MM.1S (cell line): ENCODE results near the gene PIEZO2.

ENCODE experiments used
- DNase-seq: peaks from one replicate; pipeline ENCODE4 v3.0.0-alpha.2; 2015
- H2AFZ ChIP-seq: fragments of 300-600 bp; sonication (generic); 2 replicates; pipeline ENCODE4 v1.6.0; 2016; ENCODE audit warnings: antibody characterized with exemption, low read length
- H3F3A ChIP-seq: fragments of 300-600 bp; sonication (generic); 2 replicates; pipeline ENCODE4 v1.6.1; 2016; ENCODE audit warnings: mild to moderate bottlenecking, antibody characterized with exemption, low read length, moderate library complexity, mixed read lengths; ENCODE audit not compliant: insufficient read depth
- H3K27ac ChIP-seq: fragments of 300-600 bp; sonication (generic); 2 replicates; pipeline ENCODE4 v1.5.1; 2016; ENCODE audit warnings: mild to moderate bottlenecking, low read length
- H3K27me3 ChIP-seq: fragments of 300-600 bp; sonication (generic); replicated peaks from 2 replicates; pipeline ENCODE4 v1.6.0; 2016; ENCODE audit warnings: low read length; ENCODE audit not compliant: insufficient read depth
- H3K36me3 ChIP-seq: fragments of 300-600 bp; sonication (generic); replicated peaks from 2 replicates; pipeline ENCODE4 v1.6.1; 2016; ENCODE audit warnings: mild to moderate bottlenecking, low read length, mixed read lengths; ENCODE audit not compliant: insufficient read depth
- H3K4me1 ChIP-seq: fragments of 300-600 bp; sonication (generic); 2 replicates; pipeline ENCODE4 v1.6.1; 2016; ENCODE audit warnings: low read length, mixed read lengths
- H3K4me2 ChIP-seq: fragments of 300-600 bp; sonication (generic); 2 replicates; pipeline ENCODE4 v1.6.0; 2016; ENCODE audit warnings: low read depth, low read length
- H3K4me3 ChIP-seq: fragments of 300-600 bp; sonication (generic); 2 replicates; pipeline ENCODE4 v1.5.1; 2016; ENCODE audit warnings: low read length, mixed read lengths
- H3K79me2 ChIP-seq: fragments of 300-600 bp; sonication (generic); 2 replicates; pipeline ENCODE4 v1.6.1; 2016; ENCODE audit warnings: mixed run types, low read length, mixed read lengths
- H3K9ac ChIP-seq: fragments of 300-600 bp; sonication (generic); 2 replicates; pipeline ENCODE4 v1.6.1; 2016; ENCODE audit warnings: low read length, mixed read lengths
- H3K9me2 ChIP-seq: fragments of 300-600 bp; sonication (generic); replicated peaks from 2 replicates; pipeline ENCODE4 v1.6.1; 2016; ENCODE audit warnings: mild to moderate bottlenecking, low read length, mixed read lengths; ENCODE audit not compliant: insufficient read depth
- H3K9me3 ChIP-seq: fragments of 300-600 bp; sonication (generic); replicated peaks from 2 replicates; pipeline ENCODE4 v1.6.1; 2016; ENCODE audit warnings: mild to moderate bottlenecking, low read length, mixed read lengths; ENCODE audit not compliant: insufficient read depth
- H4K20me1 ChIP-seq: fragments of 300-600 bp; sonication (generic); 2 replicates; pipeline ENCODE4 v1.6.1; 2016; ENCODE audit warnings: mild to moderate bottlenecking, low read length, moderate library complexity, mixed read lengths; ENCODE audit not compliant: insufficient read depth
- CTCF ChIP-seq: fragments of 300-600 bp; sonication (generic); IDR thresholded peaks from 2 replicates; pipeline ENCODE4 v1.5.1; 2016; ENCODE audit warnings: antibody characterized with exemption, low read length, mixed read lengths
- EZH2 ChIP-seq: fragments of 300-600 bp; sonication (generic); optimal IDR thresholded peaks from 2 replicates; pipeline ENCODE3; 2017; ENCODE audit warnings: low read depth, mild to moderate bottlenecking, antibody characterized with exemption, low read length, mixed read lengths
- EZH2phosphoT487 ChIP-seq: fragments of 300-600 bp; sonication (generic); IDR thresholded peaks from 2 replicates; pipeline ENCODE4 v1.6.1; 2018; ENCODE audit warnings: antibody characterized with exemption, low read length

The PIEZO2 gene

GRCh38 chr18:10713409-10713808 is 436.0 kb downstream of the PIEZO2 start:
- Histone ChIP-seq H4K20me1 (no peaks in the 10 kb centered on the region), H3K9me3 (no peaks in the 10 kb centered on the region), H2AFZ (no peak overlapping the region), H3F3A (no peaks in the 10 kb centered on the region), H3K4me2 (no peak overlapping the region), H3K27ac (no peak overlapping the region), H3K36me3 (no peaks in the 10 kb centered on the region), H3K9ac (no peak overlapping the region), H3K79me2 (no peaks in the 10 kb centered on the region), H3K27me3 (no peaks in the 10 kb centered on the region), H3K9me2 (no peaks in the 10 kb centered on the region), H3K4me3 (no peak overlapping the region), H3K4me1 (no peaks in the 10 kb centered on the region)
- no peak for DNase-seq
- TF ChIP-seq CTCF (no peak), EZH2 (no peak), EZH2phosphoT487 (no peak)

GRCh38 chr18:10707294-10707693 is 442.1 kb downstream of the PIEZO2 start:
- Histone ChIP-seq H3K4me3 (no peak overlapping the region), H3K27ac (no peak overlapping the region), H4K20me1 (no peaks in the 10 kb centered on the region), H3K79me2 (no peaks in the 10 kb centered on the region), H3K36me3 (no peaks in the 10 kb centered on the region), H3K4me1 (no peaks in the 10 kb centered on the region), H3K9ac (no peak overlapping the region), H3K9me2 (no peaks in the 10 kb centered on the region), H3K27me3 (no peaks in the 10 kb centered on the region), H2AFZ (no peak overlapping the region), H3F3A (no peaks in the 10 kb centered on the region), H3K9me3 (no peaks in the 10 kb centered on the region), H3K4me2 (no peak overlapping the region)
- DNase-seq, result no peak
- TF ChIP-seq EZH2 (no peak), EZH2phosphoT487 (no peak), CTCF (no peak)

- Histone ChIP-seq H3K27me3 (no peaks in the 10 kb centered on the region), H3K79me2 (no peaks in the 10 kb centered on the region), H3K4me1 (no peaks in the 10 kb centered on the region), H3F3A (no peaks in the 10 kb centered on the region), H2AFZ (no peak overlapping the region), H3K4me2 (no peak overlapping the region), H4K20me1 (no peaks in the 10 kb centered on the region), H3K9ac (no peak overlapping the region), H3K27ac (no peak overlapping the region), H3K36me3 (no peaks in the 10 kb centered on the region), H3K9me3 (no peaks in the 10 kb centered on the region), H3K9me2 (no peaks in the 10 kb centered on the region), H3K4me3 (no peak overlapping the region)
- no peak for DNase-seq
- TF ChIP-seq EZH2phosphoT487, result no peak
- no peak for TF ChIP-seq EZH2
- no peak for TF ChIP-seq CTCF
Measured at GRCh38 chr18:10705786-10706185, 443.6 kb downstream of the PIEZO2 start.
